ENCODE measurements around the gene PDE4B. TPM values are rescaled to one million over a fixed set of nuclear protein-coding genes. Genes with fewer than 3 reads are reported as not detected.

The PDE4B gene
- total and polyA plus RNA-seq, 2 of the 13 experiments (the other 11 are each of a cell fraction or from before 2014, with no cell fraction given): not detected

DNA sequence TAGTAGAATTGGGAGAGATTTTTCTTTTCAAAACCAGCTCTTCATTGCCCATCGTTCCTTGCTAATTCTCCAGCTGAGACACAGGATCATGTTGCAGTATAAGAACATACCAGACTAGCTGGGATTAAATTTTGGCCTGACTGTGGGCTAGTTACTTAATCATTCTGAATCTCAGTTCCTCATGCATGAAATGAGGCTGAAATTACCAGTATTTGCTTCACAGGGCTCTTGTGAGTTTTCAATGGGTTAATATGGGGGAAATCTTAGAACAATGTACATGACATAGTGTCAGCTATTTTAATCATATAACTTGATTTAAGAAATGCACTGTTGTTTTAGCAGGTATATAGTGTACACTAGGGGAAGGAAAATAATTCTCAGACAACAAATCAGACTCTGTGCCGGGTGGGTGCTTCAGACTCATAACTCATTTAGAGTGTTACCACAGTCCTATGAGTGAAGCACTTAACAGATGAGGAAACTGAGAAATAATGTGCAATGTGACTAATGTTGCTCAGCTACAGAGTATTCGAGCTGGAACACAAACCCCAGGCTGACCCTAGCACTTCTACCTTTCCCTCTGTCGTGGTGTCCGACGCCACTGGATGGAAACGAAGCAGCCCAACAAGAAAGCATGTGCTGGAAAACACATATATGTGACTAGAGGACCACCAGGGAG is 603.7 kb downstream of the PDE4B start (continued):
- TF ChIP-seq, protein P1, sequence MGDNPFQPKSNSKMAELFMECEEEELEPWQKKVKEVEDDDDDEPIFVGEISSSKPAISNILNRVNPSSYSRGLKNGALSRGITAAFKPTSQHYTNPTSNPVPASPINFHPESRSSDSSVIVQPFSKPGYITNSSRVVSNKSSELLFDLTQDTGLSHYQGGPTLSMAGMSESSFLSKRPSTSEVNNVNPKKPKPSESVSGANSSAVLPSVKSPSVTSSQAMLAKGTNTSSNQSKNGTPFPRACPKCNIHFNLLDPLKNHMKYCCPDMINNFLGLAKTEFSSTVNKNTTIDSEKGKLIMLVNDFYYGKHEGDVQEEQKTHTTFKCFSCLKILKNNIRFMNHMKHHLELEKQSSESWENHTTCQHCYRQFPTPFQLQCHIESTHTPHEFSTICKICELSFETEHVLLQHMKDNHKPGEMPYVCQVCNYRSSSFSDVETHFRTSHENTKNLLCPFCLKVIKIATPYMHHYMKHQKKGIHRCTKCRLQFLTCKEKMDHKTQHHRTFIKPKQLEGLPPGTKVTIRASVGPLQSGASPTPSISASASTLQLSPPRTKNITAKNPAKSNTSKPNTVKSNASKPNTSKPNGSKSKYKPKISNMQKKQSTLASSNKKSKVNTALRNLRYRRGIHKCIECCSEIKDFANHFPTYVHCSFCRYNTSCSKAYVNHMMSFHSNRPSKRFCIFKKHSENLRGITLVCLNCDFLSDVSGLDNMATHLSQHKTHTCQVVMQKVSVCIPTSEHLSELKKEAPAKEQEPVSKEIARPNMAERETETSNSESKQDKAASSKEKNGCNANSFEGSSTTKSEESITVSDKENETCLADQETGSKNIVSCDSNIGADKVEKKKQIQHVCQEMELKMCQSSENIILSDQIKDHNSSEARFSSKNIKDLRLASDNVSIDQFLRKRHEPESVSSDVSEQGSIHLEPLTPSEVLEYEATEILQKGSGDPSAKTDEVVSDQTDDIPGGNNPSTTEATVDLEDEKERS (CRISPR knock-in tag; IDR thresholded peaks at IDR 0.05): no peak
- TF ChIP-seq CCDC6 (CRISPR knock-in tag; IDR thresholded peaks at IDR 0.05) (no peak), ZNF350 (CRISPR knock-in tag; IDR thresholded peaks at IDR 0.05; ENCODE audit: borderline replicate concordance, low read depth) (no peak)

DNA sequence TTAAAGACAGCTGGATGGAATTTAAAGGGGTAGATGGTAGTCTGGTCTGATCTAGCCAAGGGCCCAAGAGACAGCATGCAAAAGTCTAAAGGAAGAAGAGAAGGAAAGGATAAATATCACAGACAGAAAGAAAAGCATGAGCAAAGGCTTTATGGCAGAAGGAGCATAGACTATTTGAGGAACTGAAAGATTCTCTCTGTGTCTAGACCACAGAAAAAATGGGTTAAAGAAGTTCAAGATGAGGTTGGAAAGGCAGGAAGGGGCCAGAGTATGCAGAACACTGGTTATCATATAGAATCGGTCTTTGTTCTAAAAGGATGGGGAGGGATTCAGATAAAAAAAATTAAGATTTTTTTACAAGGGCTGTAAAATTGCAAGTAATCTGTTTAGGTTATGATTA is 604.5 kb downstream of the PDE4B start:
- no peak for FAIRE-seq
- Histone ChIP-seq H3K4me2 (ENCODE audit: low read depth, low read length) (no peak overlapping the region), H3K4me3 (replicated peaks in 1 of 3; ENCODE audit: insufficient read depth in 1 of 3, low read depth in 2 of 3, low read length in 3 of 3) (no peak overlapping the region), H3K4me1 (ENCODE audit: insufficient read depth, low read length) (no peaks in the 10 kb centered on the region), H2AFZ (ENCODE audit: low read length) (no peak overlapping the region), H3K36me3 (replicated peaks in 1 of 2; ENCODE audit: control insufficient read depth in 1 of 2, insufficient read depth in 2 of 2, low read length in 2 of 2) (no peaks in the 10 kb centered on the region), H4K20me1 (ENCODE audit: insufficient read depth, low read length) (no peaks in the 10 kb centered on the region), H3K79me2 (ENCODE audit: insufficient read depth, low read length) (no peaks in the 10 kb centered on the region), H3K27me3 (ENCODE audit: control insufficient read depth in 1 of 2, insufficient read depth in 2 of 2, low read length in 2 of 2) (no peaks in the 10 kb centered on the region), H3K27ac (ENCODE audit: extremely low read length, insufficient read depth, low read length) (no peak overlapping the region), H3K9me3 (ENCODE audit: low read length) (no peaks in the 10 kb centered on the region), H3K9ac (ENCODE audit: insufficient read depth, low read depth, low read length) (no peak overlapping the region)
- no TSS peak for BruUV-seq (replicated peaks)
- no peak for DNase-seq (ENCODE audit: low spot score)
- in situ Hi-C loops (cut with HindIII; ENCODE audit: extremely low pct_ligation_motif_present, low pct_unique_long_range_greater_than_20kb): no loop called here
- intact Hi-C loops (cut with micrococcal nuclease; ENCODE audit: unreplicated experiment): no loop called here
- WGBS (ENCODE audit: low lambda C conversion rate): 3% methylated on average over 1 of the region's 1 CpG
- TF ChIP-seq TOE1 (CRISPR knock-in tag; IDR thresholded peaks at IDR 0.05) (no peak), ZMYM4 (CRISPR knock-in tag; IDR thresholded peaks at IDR 0.05) (no peak), RAD21 (CRISPR knock-in tag; IDR thresholded peaks at IDR 0.05) (no peak), ZBTB3 (CRISPR knock-in tag; IDR thresholded peaks at IDR 0.05; ENCODE audit: borderline replicate concordance, low read depth) (no peak), ZSCAN25 (CRISPR knock-in tag; IDR thresholded peaks at IDR 0.05) (no peak), KLF11 (CRISPR knock-in tag; IDR thresholded peaks at IDR 0.05) (no peak), ZNF225 (CRISPR knock-in tag; IDR thresholded peaks at IDR 0.05) (no peak), POGK (CRISPR knock-in tag; conservative IDR thresholded peaks at IDR 0.05) (no peak)
- TF ChIP-seq, protein P2, sequence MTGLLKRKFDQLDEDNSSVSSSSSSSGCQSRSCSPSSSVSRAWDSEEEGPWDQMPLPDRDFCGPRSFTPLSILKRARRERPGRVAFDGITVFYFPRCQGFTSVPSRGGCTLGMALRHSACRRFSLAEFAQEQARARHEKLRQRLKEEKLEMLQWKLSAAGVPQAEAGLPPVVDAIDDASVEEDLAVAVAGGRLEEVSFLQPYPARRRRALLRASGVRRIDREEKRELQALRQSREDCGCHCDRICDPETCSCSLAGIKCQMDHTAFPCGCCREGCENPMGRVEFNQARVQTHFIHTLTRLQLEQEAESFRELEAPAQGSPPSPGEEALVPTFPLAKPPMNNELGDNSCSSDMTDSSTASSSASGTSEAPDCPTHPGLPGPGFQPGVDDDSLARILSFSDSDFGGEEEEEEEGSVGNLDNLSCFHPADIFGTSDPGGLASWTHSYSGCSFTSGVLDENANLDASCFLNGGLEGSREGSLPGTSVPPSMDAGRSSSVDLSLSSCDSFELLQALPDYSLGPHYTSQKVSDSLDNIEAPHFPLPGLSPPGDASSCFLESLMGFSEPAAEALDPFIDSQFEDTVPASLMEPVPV (CRISPR knock-in tag; IDR thresholded peaks at IDR 0.05): no peak
- TF ChIP-seq, protein P3, sequence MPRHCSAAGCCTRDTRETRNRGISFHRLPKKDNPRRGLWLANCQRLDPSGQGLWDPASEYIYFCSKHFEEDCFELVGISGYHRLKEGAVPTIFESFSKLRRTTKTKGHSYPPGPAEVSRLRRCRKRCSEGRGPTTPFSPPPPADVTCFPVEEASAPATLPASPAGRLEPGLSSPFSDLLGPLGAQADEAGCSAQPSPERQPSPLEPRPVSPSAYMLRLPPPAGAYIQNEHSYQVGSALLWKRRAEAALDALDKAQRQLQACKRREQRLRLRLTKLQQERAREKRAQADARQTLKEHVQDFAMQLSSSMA (CRISPR knock-in tag; IDR thresholded peaks at IDR 0.05): no peak
- POLR2A ChIA-PET: no interaction called here
- CTCF ChIA-PET (ENCODE audit: low intra/inter-chr PET ratio, low total read pairs): no interaction called here
- ATAC-seq: no peak

All from HepG2 (cell line).